ENCODE results near the gene NCF2.
A peak's percentile ranks its signal among the peaks of the same experiment; 100 is the strongest.

The NCF2 gene

DNA sequence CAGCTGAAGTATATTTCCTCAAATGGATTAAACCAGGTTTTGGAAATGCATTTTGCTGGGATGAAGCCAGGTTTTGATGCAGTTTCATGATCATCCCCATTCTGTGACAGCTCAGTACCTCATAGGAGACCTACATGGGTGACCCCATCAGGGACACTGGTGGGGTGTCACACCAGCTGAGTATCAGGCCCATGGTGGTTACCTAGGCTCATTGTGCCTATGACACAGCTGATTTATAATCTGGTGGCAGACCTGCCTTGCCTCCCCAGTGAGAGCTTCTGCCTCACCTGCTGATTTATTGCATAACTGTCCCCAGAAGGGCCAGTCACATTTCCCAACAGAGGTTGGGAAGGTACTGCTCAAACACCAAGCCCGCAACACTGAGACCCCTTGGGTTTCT, 3.8 kb downstream of the NCF2 start:
- Mint-ChIP-seq H3K27me3 (no peaks in the 10 kb centered on the region), H3K4me3 (no peak overlapping the region), H3K36me3 (peaks cover 7% of the 10 kb centered on the region)

DNA sequence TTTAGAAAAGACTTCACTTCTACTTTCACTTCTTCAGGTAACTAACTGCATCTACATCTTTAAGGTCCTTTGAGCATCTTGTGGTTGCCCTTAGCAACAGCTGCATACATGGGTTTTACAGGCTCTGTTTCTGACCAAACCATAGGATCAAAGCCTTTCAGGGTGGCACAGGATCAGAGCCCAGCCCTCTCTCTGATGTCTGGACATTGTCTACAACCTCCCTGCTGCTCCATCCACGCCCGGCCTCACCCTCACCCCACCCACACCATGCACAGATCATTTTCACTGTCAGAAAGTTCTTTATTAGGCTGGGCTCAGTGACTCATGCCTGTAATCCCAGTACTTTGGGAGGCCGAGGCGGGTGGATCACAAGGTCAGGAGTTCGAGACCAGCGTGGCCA, 5.2 kb downstream of the NCF2 start:
- Mint-ChIP-seq H3K4me1 (peaks cover 56% of the 10 kb centered on the region), H3K4me3 (no peak overlapping the region), H3K27me3 (no peaks in the 10 kb centered on the region), H3K36me3 (peaks cover 8% of the 10 kb centered on the region), H3K27ac (peak overlapping the region; percentile 70), H3K9me3 (no peaks in the 10 kb centered on the region)
- DNase-seq = peak; percentile 50
- CTCF ChIA-PET = no interaction called here

More for the DNA sequence above, 3.8 kb downstream of the NCF2 start:
- no peak for DNase-seq
- CTCF ChIA-PET = no interaction called here
- Mint-ChIP-seq H3K9me3 (no peaks in the 10 kb centered on the region), H3K27ac (no peak overlapping the region), H3K4me1 (peaks cover 58% of the 10 kb centered on the region)

DNA sequence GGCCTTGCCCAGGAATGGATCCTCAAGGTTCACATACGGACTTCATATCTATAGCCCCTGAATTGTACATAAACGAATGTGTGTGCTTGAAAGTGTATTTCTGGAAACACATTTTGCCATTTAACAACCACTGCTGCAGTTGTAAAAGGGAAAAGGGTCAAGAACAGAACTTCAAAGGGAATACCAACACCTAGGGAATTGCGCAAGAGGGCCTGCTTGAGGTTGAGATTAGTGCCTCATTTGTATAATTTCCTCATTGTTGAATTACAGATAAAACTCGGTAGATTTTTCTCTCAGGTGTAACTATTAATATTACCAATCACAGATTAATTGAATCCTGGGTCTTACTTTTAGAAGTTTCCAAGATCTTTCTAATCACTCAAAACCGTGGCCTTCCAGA, 6.1 kb downstream of the NCF2 start:
- CTCF ChIA-PET = no interaction called here
- Mint-ChIP-seq H3K4me1 (peaks cover 53% of the 10 kb centered on the region), H3K27me3 (no peaks in the 10 kb centered on the region), H3K4me3 (no peak overlapping the region), H3K36me3 (peaks cover 8% of the 10 kb centered on the region), H3K9me3 (no peaks in the 10 kb centered on the region), H3K27ac (no peak overlapping the region)
- DNase-seq = no peak

DNA sequence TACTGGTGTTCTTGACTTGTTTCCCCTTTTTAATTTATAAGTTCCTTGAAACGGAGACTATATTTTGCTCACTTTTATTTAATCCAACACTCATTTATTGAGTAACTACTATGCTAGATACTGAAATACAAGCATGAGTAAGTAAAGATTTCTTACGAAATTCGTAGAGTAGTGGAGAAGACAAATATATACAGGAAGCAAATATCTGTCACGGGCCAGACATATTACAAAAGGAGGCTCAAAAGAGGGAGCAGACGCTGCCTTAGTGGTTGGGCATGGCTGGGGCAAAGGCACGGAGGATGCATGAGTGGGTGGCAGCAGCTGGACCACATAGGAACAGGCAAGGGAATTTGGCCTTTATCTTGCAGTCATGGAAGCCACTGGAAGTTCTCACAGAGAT, 6.8 kb downstream of the NCF2 start:
- Mint-ChIP-seq H3K4me1 (peaks cover 51% of the 10 kb centered on the region), H3K27me3 (no peaks in the 10 kb centered on the region), H3K27ac (no peak overlapping the region), H3K9me3 (no peaks in the 10 kb centered on the region), H3K4me3 (no peak overlapping the region), H3K36me3 (peaks cover 8% of the 10 kb centered on the region)
- DNase-seq = no peak
- CTCF ChIA-PET = no interaction called here

DNA sequence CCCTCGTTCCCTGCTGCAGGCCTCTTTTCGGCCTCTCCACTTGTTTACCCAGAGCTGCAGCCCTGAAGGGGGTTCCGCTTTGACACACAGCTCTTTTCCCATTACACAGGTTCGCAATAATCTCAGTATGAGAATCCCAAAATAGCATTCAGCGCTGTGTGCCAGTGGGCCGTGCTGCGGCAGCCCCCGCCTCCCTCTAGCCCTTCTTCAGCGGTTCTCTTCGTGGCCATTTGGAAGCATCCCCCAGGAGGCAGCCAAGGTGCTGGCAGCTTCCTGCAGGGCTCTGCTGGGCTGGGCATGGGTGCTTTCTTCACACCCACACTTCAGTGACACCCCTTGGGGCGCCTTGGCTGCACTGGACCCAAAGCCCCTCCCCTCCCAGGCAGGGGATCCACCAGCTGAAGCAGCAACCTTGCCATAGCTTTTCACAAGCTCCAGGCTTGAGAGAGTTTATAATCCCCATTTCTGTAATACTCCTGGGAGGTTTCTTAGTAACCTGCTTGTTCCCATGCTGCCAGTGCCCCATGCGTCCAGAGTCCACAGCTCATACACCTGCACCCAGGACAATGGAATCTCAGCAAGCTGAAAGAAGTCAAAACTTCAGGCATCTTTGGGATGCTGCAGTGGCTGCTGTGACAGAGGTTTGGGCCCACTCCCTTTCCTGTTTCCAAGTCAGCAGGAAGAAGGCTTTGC, 8.1 kb downstream of the NCF2 start:
- H3K4me3 Mint-ChIP-seq = no peak overlapping the region
- H3K27me3 Mint-ChIP-seq = peaks cover 5% of the 10 kb centered on the region
- H3K9me3 Mint-ChIP-seq = no peaks in the 10 kb centered on the region
- CTCF ChIA-PET = interaction anchor here (1.0 kb wide), 1 partner anchor 24 kb away, joined by 3 read pairs; no protein-coding TSS in a partner anchor
- H3K36me3 Mint-ChIP-seq = peaks cover 8% of the 10 kb centered on the region
- peaks cover 57% of the 10 kb centered on the region for H3K4me1 Mint-ChIP-seq
- no peak overlapping the region for H3K27ac Mint-ChIP-seq
- no peak for DNase-seq

DNA sequence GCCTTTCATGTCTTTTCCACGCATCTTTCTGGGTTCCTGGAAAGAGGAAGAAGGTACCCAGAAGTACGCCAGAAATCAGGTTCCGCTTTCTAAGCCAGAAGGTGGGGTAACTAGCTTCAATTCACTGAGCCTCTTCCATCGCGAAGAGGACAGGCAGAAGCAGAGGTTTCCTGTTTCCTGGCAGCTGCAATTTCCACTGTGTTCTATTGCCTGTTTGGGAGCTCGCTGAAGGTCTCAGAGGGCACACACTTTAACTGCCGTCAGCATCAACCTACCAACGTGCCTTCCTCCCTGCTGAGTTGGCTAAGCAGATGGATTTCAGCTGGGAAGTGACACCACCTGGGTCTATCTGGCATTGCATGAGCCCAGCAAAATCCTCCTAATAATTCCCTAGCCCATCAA, 10.0 kb downstream of the NCF2 start:
- peak overlapping the region; percentile 86 for H3K27ac Mint-ChIP-seq
- CTCF ChIA-PET = interaction anchor here (0.9 to 3.3 kb wide), 8 partner anchors 10 to 104 kb away, joined by 3 to 19 read pairs (median 4); partner anchors contain the start of gene NCF2
- peaks cover 52% of the 10 kb centered on the region for H3K4me1 Mint-ChIP-seq
- peak; percentile 55 for DNase-seq
- H3K9me3 Mint-ChIP-seq = no peaks in the 10 kb centered on the region
- H3K4me3 Mint-ChIP-seq = peak overlapping the region; percentile 23
- H3K27me3 Mint-ChIP-seq = peaks cover 5% of the 10 kb centered on the region
- H3K36me3 Mint-ChIP-seq = peaks cover 6% of the 10 kb centered on the region

DNA sequence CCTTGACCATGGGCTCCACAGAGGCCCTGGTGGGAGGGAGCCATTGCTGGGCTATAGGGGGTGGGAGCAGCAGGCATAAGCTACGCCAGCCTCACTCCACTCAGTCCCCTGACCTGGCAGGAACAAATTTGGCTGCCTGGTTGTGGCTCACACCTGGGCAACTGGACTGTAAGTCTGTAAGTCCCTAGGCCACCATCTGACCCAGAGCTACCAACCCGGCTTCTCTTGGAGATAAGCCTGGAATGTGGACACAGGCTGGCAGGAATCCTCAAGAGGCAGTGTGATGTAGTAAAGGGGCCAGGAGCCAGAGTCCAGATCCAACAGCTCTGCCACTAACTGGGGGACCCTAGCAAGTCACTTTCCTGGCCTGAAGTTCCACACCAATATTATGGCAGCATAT, 11.4 kb downstream of the NCF2 start:
- H3K4me3 Mint-ChIP-seq = no peak overlapping the region
- no peak for DNase-seq
- peaks cover 5% of the 10 kb centered on the region for H3K27me3 Mint-ChIP-seq
- no peak overlapping the region for H3K27ac Mint-ChIP-seq
- no peaks in the 10 kb centered on the region for H3K9me3 Mint-ChIP-seq
- H3K36me3 Mint-ChIP-seq = peaks cover 4% of the 10 kb centered on the region
- CTCF ChIA-PET = interaction anchor here (2.0 to 3.3 kb wide), 3 partner anchors 10 to 16 kb away, joined by 4 to 19 read pairs (median 12); partner anchors contain the start of gene NCF2
- peaks cover 43% of the 10 kb centered on the region for H3K4me1 Mint-ChIP-seq

DNA sequence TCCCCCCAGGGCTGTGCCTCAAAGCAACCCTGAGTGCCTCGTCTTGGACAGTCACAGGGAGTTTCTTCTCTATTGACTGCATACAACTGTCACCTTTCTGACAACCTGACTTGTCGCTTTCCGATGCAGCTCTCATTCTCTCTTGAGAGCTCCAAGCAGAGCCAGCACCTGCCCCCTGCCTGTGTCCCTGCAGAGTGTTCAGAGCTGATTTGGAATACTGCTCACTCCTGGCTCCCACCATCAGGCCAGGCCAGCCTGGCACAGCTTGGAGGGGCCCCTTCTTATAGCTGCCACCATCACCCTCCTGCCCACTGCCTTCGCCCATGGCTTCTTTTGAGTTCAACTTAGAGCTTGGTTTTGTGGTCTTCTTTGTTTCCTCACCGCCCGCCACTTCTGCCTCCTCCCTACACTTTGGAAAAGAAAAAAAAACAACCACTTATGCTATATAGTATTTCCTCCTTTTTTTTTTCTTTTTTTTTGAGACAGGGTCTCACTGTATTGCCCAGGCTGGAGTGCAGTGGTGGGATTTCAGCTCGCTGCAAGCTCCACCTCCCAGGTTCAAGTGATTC, 12.3 kb downstream of the NCF2 start:
- peaks cover 5% of the 10 kb centered on the region for H3K27me3 Mint-ChIP-seq
- peak overlapping the region; percentile 60 for H3K27ac Mint-ChIP-seq
- no peaks in the 10 kb centered on the region for H3K9me3 Mint-ChIP-seq
- peaks cover 3% of the 10 kb centered on the region for H3K36me3 Mint-ChIP-seq
- no peak for DNase-seq
- CTCF ChIA-PET = interaction anchor here (0.8 to 3.3 kb wide), 5 partner anchors 10 to 299 kb away, joined by 3 to 19 read pairs (median 4); partner anchors contain the start of gene NCF2
- H3K4me1 Mint-ChIP-seq = peaks cover 41% of the 10 kb centered on the region
- H3K4me3 Mint-ChIP-seq = no peak overlapping the region

DNA sequence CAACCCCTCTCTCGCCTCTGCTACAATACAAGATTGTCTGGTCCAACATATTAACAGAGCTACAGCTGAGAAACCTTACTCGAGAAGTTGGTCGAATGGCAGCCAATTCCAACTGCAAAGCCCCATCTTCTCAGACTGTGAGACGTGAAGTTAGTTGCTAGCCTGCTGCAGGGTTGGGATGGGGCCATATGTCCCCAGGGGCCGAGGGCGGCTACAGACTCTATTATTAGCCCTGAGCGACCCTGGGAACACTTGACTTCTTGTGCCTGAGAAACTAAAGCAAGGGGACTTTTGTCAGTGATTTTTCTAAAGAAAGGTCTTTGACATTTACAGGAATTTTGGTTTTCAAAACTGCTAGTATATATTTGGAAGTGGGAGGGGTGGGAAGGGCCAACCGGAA, 13.7 kb downstream of the NCF2 start:
- no peak overlapping the region for H3K4me3 Mint-ChIP-seq
- peaks cover 32% of the 10 kb centered on the region for H3K4me1 Mint-ChIP-seq
- H3K27me3 Mint-ChIP-seq = peaks cover 5% of the 10 kb centered on the region
- H3K36me3 Mint-ChIP-seq = peaks cover 3% of the 10 kb centered on the region
- DNase-seq = no peak
- no peaks in the 10 kb centered on the region for H3K9me3 Mint-ChIP-seq
- CTCF ChIA-PET = interaction anchor here (1.3 kb wide), 1 partner anchor 28 kb away, joined by 3 read pairs; no protein-coding TSS in a partner anchor
- H3K27ac Mint-ChIP-seq = no peak overlapping the region

DNA sequence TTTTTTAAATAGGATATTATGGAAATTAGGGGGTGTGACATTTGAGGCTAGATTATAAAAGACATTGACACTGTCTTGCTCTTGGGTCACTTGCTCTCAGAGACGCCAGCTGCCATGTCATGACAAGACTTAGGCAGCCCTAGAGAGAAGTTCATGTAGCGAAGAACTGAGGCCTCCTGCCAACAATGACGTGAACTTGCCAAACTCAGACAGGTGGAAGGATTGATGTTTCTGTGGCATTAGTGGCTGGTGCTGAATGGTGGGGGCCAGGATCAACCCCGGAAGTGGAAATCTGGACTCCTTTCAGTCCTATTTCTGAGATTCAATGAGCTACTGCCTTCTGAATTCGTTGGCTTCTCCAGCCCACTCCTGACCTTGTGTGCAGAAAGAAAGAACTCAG, 14.7 kb downstream of the NCF2 start:
- Mint-ChIP-seq H3K9me3 (no peaks in the 10 kb centered on the region), H3K4me1 (peaks cover 26% of the 10 kb centered on the region), H3K27me3 (peaks cover 5% of the 10 kb centered on the region), H3K4me3 (no peak overlapping the region), H3K27ac (no peak overlapping the region), H3K36me3 (peaks cover 2% of the 10 kb centered on the region)
- CTCF ChIA-PET = interaction anchor here (0.6 kb wide), 1 partner anchor 62 kb away, joined by 3 read pairs; no protein-coding TSS in a partner anchor
- DNase-seq = no peak

DNA sequence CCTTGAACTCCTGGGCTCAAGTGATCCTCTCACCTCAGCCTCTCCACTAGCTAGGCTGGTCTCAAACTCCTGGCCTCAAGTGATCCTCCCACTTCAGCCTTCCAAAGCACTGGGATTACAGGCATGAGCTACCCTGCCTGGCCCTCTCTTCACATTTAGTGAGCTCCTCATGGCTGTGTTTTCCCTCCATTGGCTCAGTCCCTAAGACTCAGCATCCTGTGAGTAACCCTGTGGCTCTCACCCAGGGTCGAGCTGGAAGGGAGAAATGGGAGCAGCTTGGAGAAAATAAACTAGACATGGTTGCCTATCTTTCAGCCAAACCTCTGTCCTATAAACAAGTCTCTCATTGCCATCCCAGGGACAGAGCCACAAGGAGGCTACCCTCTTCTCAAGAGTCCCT, 17.5 kb downstream of the NCF2 start:
- H3K27ac Mint-ChIP-seq = no peak overlapping the region
- no peaks in the 10 kb centered on the region for H3K9me3 Mint-ChIP-seq
- DNase-seq = no peak
- CTCF ChIA-PET = no interaction called here
- H3K36me3 Mint-ChIP-seq = peaks cover 3% of the 10 kb centered on the region
- no peak overlapping the region for H3K4me3 Mint-ChIP-seq
- H3K4me1 Mint-ChIP-seq = peaks cover 12% of the 10 kb centered on the region
- H3K27me3 Mint-ChIP-seq = peaks cover 15% of the 10 kb centered on the region

DNA sequence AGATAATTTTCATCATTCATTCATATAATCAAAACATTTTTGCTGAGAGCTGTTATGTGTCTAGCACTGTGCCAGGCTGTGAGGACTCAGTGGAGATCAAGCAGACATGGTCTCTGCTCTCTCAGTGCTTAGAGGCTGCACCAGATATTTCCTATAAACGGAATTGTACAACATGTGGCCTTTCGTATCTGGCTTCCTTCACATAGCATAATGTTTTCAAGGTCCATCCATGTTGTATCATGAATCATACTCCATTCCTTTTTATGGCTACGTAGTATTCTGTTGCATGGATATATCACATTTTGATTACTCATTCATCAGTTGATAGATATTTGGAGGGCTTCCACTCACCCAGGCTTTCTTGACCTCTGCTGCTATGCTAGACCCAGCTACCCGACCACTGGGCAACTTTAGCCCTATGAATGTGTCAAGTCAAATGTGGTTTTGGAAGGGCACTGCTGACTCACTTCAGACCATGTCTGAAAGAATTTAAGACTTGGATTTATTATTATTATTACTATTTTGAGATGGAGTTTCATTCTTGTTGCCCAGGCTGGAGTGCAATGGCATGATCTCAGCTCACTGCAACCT, 18.5 kb downstream of the NCF2 start:
- Mint-ChIP-seq H3K4me1 (peaks cover 17% of the 10 kb centered on the region), H3K27ac (no peak overlapping the region), H3K36me3 (peaks cover 1% of the 10 kb centered on the region), H3K27me3 (peaks cover 17% of the 10 kb centered on the region), H3K4me3 (no peak overlapping the region), H3K9me3 (no peaks in the 10 kb centered on the region)
- DNase-seq = no peak
- CTCF ChIA-PET = interaction anchor here (0.7 kb wide), 1 partner anchor 57 kb away, joined by 3 read pairs; no protein-coding TSS in a partner anchor

DNA sequence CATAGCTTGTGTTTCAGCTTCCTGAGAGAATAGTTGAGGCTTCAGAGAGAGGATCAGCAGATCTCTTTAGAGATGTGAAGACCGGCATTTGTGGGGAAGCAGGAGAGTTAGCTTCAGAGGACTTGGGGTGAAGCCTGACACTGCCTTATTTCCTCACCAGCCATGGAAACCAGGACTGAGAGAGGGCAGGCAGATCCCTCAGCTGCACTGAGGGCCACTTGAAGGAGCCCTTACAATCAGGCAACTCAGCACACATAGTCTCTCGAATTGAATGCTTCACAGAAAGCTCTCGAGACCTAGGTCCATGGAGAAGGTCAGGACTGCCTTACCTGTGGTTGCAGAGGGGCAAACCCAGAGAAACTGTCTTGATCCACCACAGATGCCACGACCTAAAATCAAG, 19.8 kb downstream of the NCF2 start:
- H3K27ac Mint-ChIP-seq = no peak overlapping the region
- CTCF ChIA-PET = no interaction called here
- peaks cover 1% of the 10 kb centered on the region for H3K36me3 Mint-ChIP-seq
- no peak for DNase-seq
- peaks cover 17% of the 10 kb centered on the region for H3K27me3 Mint-ChIP-seq
- no peaks in the 10 kb centered on the region for H3K9me3 Mint-ChIP-seq
- H3K4me1 Mint-ChIP-seq = peaks cover 17% of the 10 kb centered on the region
- H3K4me3 Mint-ChIP-seq = no peak overlapping the region

DNA sequence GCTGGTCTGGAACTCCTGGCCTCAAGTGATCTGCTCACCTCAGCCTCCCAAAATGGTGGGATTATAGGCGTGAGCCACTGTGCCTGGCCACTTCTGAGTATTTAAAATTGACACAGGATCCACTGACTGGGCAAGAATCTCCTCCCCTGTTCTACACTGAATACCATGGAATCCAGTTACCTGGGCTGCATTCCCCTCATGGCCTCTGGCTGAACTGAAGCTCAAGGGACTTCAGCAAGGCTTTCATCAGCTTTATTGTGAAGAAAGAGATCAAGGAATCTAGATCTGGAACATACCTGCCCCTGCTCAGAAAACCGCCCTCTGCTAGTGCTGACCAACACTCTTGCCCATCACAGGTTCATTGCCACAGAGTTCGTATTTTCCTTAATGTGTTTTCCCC, 20.5 kb downstream of the NCF2 start:
- Mint-ChIP-seq H3K36me3 (peaks cover 1% of the 10 kb centered on the region), H3K4me1 (peaks cover 17% of the 10 kb centered on the region), H3K9me3 (no peaks in the 10 kb centered on the region), H3K27me3 (peaks cover 17% of the 10 kb centered on the region), H3K27ac (no peak overlapping the region), H3K4me3 (no peak overlapping the region)
- no peak for DNase-seq
- CTCF ChIA-PET = interaction anchor here (1.1 kb wide), 1 partner anchor 10 kb away, joined by 4 read pairs; no protein-coding TSS in a partner anchor
